Suppressor macrophage (primary cell): ENCODE measurements around the gene SCLY.
"Not testable (repeated sequence)": the region's sequence is repeated elsewhere in the genome, so short reads cannot be mapped to it uniquely, and the experiment has no call there.

ENCODE experiments used
- DNase-seq, 4 experiments: peaks; one replicate each; pipeline ENCODE4 v3.0.0-alpha.2; 2020 to 2022

The SCLY gene

DNA sequence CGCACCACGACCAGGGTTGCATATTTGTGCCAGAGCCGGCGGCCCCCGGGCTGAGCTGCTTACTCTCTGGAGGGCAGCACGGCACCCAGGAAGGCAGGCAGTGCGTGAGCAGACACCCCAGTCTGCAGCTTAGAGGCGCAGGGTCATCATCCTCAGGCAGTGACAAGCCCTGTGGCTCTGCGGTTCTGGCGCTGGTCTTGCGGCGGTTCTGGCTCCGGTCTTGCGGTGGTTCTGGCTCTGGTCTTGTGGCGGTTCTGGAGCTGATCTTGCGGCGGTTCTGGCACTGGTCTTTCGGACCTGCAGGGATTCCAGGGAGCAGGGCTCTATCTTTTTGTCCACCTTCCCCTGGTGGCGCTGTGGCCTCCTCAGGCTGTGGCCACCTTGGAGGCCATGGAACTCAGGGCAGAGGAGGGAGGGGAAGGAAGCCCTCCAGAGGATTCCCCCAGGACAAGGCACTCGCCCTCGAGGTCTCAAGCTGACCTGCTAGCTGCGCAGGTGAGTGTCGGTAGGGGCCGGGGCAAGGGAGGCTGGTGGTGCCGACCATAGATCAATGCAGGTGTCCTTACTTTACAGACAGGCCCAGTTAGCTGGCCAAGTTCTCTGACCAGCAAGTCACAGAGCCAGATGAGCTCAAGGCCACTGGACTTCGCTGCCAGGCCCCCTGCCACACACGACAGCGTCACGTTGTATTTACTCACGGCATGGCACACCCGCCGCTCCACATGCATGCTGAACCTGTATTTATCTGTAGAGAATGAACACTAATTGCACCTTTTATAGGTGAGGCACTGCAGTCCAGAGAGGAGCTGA, 54.3 kb downstream of the SCLY start:
- DNase-seq: no peak

DNA sequence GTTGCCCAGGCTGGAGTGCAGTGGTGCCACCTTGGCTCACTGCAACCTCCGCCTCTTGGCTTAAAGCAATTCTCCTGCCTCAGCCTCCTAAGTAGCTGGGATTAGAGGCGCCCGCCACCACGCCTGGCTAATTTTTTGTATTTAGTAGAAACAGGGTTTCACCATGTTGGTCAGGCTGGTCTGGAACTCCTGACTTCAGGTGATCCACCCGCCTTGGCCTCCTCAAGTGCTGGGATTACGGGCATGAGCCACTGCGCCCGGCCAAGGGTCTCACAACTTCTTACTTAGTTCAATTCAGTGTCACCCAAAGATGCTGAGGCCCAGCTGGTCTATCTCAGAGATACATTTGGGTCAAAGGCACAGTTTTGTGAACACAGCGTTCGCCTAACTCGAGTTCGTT, 54.9 kb downstream of the SCLY start:
- DNase-seq: not testable (repeated sequence)

GRCh38 chr2:238116298-238117198, 55.7 kb downstream of the SCLY start:
- DNase-seq: no peak

GRCh38 chr2:238117199-238118154, 56.7 kb downstream of the SCLY start:
- no peak for DNase-seq

DNA sequence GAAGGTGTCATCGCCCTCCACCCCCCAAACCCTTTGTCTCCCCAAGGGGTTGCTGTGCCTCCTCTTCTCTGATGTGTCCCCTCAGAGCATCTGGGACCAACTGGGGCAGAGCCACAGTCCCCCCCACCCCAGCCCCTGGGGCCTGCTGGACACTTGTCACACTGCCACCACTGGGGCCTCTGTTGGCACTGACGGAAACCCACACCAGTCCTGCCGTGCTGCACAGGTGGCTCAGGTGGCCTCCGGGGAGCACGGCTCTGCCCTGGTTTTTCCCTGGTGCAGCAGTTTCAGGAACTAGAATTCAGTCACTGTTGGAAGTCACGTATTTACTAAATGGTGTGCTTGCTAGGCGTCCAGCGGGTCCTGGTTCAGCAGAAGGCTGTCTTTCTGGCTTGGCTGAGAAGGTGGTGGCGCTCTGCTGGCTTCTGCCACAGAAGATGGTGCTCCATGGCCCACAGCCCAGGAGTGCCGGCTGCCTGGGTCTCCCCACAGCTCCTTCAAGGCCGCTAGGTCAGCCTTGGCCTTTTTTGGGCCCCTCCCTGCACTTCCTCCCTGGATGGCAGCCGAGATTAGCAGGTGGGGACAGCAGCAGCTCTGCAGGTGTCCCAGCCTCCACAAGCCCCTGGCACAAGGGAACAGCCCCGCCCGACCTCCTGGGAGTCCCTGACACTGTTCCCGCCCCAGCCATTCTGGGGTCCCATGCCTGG, 59.1 kb downstream of the SCLY start:
- DNase-seq: no peak

- no peak for DNase-seq
Measured at GRCh38 chr2:238120463-238121298, 59.9 kb downstream of the SCLY start.

- no peak for DNase-seq
Measured at GRCh38 chr2:238121511-238122286, 60.9 kb downstream of the SCLY start.

- no peak for DNase-seq
Measured at GRCh38 chr2:238122287-238123217, 61.8 kb downstream of the SCLY start.

- no peak for DNase-seq
Measured at GRCh38 chr2:238123218-238123971, 62.6 kb downstream of the SCLY start.

GRCh38 chr2:238123991-238124470, 63.2 kb downstream of the SCLY start:
- no peak for DNase-seq

DNA sequence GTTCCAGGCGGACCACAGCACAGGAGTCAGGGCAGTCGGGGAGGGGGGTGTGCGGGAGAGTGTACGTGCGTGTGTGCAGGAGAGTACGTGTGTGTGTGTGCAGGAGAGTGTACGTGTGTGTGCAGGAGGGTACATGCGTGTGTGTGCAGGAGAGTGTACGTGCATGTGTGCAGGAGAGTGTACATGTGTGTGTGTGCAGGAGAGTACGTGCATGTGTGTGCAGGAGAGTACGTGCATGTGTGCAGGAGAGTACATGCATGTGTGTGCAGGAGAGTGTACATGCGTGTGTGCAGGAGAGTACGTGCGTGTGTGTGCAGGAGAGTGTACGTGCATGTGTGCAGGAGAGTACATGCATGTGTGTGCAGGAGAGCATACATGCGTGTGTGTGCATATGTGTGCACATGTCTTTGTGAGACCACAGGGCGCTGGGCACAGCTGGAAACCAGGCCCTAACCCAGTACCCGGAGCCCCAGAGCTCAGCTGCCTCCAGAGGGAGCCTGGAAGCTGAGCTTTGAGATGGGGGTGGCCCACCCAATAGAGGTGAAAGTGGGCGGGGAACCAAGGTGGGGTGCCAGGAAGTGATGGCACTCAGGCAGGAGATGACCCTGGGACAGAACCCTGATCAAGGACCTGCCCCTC, 63.8 kb downstream of the SCLY start:
- DNase-seq: no peak

- no peak for DNase-seq
Measured at GRCh38 chr2:238125127-238125885, 64.5 kb downstream of the SCLY start.

GRCh38 chr2:238126338-238126737, 65.5 kb downstream of the SCLY start:
- no peak for DNase-seq

DNA sequence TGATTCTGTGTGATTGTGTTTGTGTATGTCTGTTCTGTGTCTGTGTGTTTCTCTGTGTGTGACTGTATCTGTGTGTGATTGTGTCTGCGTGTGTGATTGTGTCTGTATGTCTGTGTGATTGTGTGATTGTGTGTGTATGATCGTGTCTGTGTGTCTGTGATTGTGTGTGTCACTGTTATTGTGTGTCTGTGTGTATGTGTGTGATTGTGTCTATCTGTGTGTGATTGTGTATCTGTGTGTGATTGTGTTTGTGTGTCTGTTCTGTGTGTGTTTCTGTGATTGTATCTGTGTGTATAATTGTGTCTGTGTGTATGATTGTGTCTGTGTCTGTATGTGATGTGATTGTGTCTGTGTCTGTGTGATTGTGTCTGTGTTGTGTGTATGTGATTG, 66.0 kb downstream of the SCLY start:
- no peak for DNase-seq

- DNase-seq: peak in 2 of 4 experiments; percentile 15 to 24
Measured at GRCh38 chr2:238127165-238128060, 66.6 kb downstream of the SCLY start.

DNA sequence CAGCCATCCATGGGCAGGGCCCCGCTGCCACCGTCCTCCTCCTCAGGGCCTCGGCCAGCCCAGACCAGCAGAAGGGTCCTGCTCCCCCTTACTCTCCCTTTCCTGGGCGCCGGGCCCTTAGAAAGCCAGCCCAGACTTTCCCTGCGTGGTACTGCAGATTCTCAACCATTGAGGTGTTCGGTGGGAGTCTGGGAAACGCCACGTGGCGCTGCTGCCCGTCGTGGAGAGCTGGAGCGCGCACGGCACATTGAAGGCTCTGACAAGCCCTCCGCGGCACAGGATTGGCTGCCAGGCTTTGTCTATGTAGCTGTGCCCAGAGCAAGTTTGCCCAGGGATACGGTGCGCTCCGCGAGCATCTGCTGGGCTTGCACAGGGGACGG, 67.2 kb downstream of the SCLY start:
- no peak for DNase-seq
